BJ (cell line): Measurements from ENCODE around the gene PPP1R9B. TPM values are rescaled to one million over a fixed set of nuclear protein-coding genes. Genes with fewer than 3 reads are reported as not detected.

Source experiments
- CTCF ChIA-PET: fragments of 350-600 bp; formaldehyde crosslinking; extraction: SDS; loops from one replicate; lab custom pipeline; 2021; ENCODE audit warnings: antibody characterized with exemption, inconsistent platforms; lab: Yijun Ruan, JAX
- POLR2A ChIA-PET: fragments of 300-600 bp; sonication (Branson Sonifier 250); formaldehyde crosslinking; extraction: SDS; loops from one replicate; lab custom pipeline; 2021; ENCODE audit warnings: antibody characterized with exemption; lab: Charles Lee
- DNase-seq: peaks from one replicate; pipeline ENCODE4 v3.0.0-alpha.2; 2011; ENCODE audit warnings: low read depth
- H3K27me3 ChIP-seq: 2 replicates; pipeline ENCODE4 v1.6.0; 2011; ENCODE audit warnings: low read length; ENCODE audit not compliant: control insufficient read depth, insufficient read depth
- H3K36me3 ChIP-seq: 2 replicates; pipeline ENCODE4 v1.5.1; 2011; ENCODE audit warnings: low read length; ENCODE audit not compliant: control insufficient read depth, insufficient read depth
- H3K4me3 ChIP-seq: 2 replicates; pipeline ENCODE4 v1.5.1; 2011; ENCODE audit warnings: low read depth, mild to moderate bottlenecking, control low read depth, low read length
- CTCF ChIP-seq: IDR thresholded peaks from 2 replicates; pipeline ENCODE4 v1.5.1; 2011; ENCODE audit warnings: low read depth, mild to moderate bottlenecking, control low read depth, inconsistent platforms, low read length, moderate library complexity; ENCODE audit not compliant: insufficient read depth
- polyA plus RNA-seq: library from polyadenylated mRNA; depleted of rRNA; stranded (reverse); fragments of >200 nt; gene quantifications from 2 replicates; pipeline ENCODE4 v1.2.3, GENCODE V29; 2011

PPP1R9B gene
- polyA plus RNA-seq, 1 experiment, result 17.2 TPM

GRCh38 chr17:50128441-50129352 lies 21.8 kb downstream of the PPP1R9B start:
- ChIA-PET CTCF (interaction anchor here (0.7 kb wide), 1 partner anchor 119 kb away, joined by 4 read pairs; no protein-coding TSS in a partner anchor), POLR2A (no interaction called here)
- Histone ChIP-seq H3K4me3 (peak overlapping the region; percentile 54), H3K27me3 (no peaks in the 10 kb centered on the region), H3K36me3 (no peaks in the 10 kb centered on the region)
- TF ChIP-seq CTCF, result no peak
- DNase-seq, result no peak

GRCh38 chr17:50127697-50128361 lies 22.6 kb downstream of the PPP1R9B start:
- H3K27me3 ChIP-seq, result no peaks in the 10 kb centered on the region
- H3K4me3 ChIP-seq, result no peak overlapping the region
- CTCF ChIA-PET, result interaction anchor here (1.0 to 2.0 kb wide), 3 partner anchors 11 to 34 kb away, joined by 4 to 5 read pairs (median 4); no protein-coding TSS in a partner anchor
- DNase-seq, result no peak
- TF ChIP-seq CTCF, result no peak
- no peaks in the 10 kb centered on the region for H3K36me3 ChIP-seq
- POLR2A ChIA-PET, result no interaction called here

- TF ChIP-seq CTCF, result no peak
- H3K36me3 ChIP-seq, result no peaks in the 10 kb centered on the region; the same call in 1 of the 2 replicates
- ChIA-PET CTCF (interaction anchor here (0.8 to 1.0 kb wide), 2 partner anchors 10 to 36 kb away, joined by 3 read pairs; no protein-coding TSS in a partner anchor), POLR2A (no interaction called here)
- no peak for DNase-seq
- H3K4me3 ChIP-seq, result no peak overlapping the region
- no peaks in the 10 kb centered on the region for H3K27me3 ChIP-seq
These were observed 25.0 kb downstream of the PPP1R9B start for GRCh38 chr17:50125420-50125997.

GRCh38 chr17:50123649-50124349 lies 26.7 kb downstream of the PPP1R9B start:
- ChIA-PET POLR2A (no interaction called here), CTCF (interaction anchor here (1.2 to 3.9 kb wide), 4 partner anchors 11 to 26 kb away, joined by 4 to 27 read pairs (median 4); no protein-coding TSS in a partner anchor)
- Histone ChIP-seq H3K36me3 (no peaks in the 10 kb centered on the region; the same call in 1 of the 2 replicates), H3K27me3 (peaks cover 2% of the 10 kb centered on the region), H3K4me3 (no peak overlapping the region)
- DNase-seq, result no peak
- TF ChIP-seq CTCF, result no peak
